ENCODE results near the gene TAF8.

TAF8 gene

GRCh38 chr6:42066156-42066675 lies 15.9 kb downstream of the TAF8 start:
- TF ChIP-seq L3MBTL2 (conservative IDR thresholded peaks at IDR 0.05) (no peak), NFRKB (IDR thresholded peaks at IDR 0.05) (no peak), BHLHE40 (IDR thresholded peaks at IDR 0.05; ENCODE audit: borderline replicate concordance) (no peak), FOXA1 (IDR thresholded peaks at IDR 0.05) (no peak)
- no peak for DNase-seq (ENCODE audit: extremely low spot score)
- CTCF ChIA-PET, result no interaction called here
- POLR2A ChIA-PET, result no interaction called here

DNA sequence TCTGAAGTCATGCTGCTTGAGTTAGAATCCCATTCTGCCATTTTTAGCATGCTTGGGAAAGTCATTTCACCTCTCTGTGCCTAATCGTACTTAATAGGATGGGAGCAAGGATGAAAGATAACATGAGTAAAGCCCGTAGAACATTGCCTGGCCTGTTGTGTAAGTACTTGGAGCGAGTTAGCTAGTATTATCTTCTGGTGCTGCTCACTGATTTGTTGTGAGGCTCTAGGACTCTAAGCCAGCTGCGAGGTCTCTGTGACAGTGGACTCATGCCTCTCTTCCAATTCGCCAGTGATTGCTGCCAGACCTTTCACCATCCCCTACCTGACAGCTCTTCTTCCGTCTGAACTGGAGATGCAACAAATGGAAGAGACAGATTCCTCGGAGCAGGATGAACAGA lies 17.8 kb downstream of the TAF8 start:
- ChIA-PET POLR2A (no interaction called here), CTCF (no interaction called here)
- no peak for DNase-seq (ENCODE audit: extremely low spot score)
- TF ChIP-seq, protein P1, sequence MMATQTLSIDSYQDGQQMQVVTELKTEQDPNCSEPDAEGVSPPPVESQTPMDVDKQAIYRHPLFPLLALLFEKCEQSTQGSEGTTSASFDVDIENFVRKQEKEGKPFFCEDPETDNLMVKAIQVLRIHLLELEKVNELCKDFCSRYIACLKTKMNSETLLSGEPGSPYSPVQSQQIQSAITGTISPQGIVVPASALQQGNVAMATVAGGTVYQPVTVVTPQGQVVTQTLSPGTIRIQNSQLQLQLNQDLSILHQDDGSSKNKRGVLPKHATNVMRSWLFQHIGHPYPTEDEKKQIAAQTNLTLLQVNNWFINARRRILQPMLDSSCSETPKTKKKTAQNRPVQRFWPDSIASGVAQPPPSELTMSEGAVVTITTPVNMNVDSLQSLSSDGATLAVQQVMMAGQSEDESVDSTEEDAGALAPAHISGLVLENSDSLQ (IDR thresholded peaks at IDR 0.05), result no peak
- TF ChIP-seq ELF4 (IDR thresholded peaks at IDR 0.05) (no peak), LEF1 (IDR thresholded peaks at IDR 0.05; ENCODE audit: borderline replicate concordance) (no peak), SUZ12 (IDR thresholded peaks at IDR 0.05) (no peak), ARNT (IDR thresholded peaks at IDR 0.05) (no peak), FOXM1 (IDR thresholded peaks at IDR 0.05; ENCODE audit: borderline replicate concordance) (no peak), FOXA1 (IDR thresholded peaks at IDR 0.05) (no peak), NFRKB (IDR thresholded peaks at IDR 0.05) (no peak), BHLHE40 (IDR thresholded peaks at IDR 0.05; ENCODE audit: borderline replicate concordance) (no peak), L3MBTL2 (conservative IDR thresholded peaks at IDR 0.05) (no peak), FOXK2 (IDR thresholded peaks at IDR 0.05) (no peak), HDGF (IDR thresholded peaks at IDR 0.05; ENCODE audit: borderline replicate concordance) (no peak), TARDBP (IDR thresholded peaks at IDR 0.05) (no peak), CTBP1 (IDR thresholded peaks at IDR 0.05; ENCODE audit: borderline replicate concordance) (no peak), SP1 (IDR thresholded peaks at IDR 0.05) (no peak)

DNA sequence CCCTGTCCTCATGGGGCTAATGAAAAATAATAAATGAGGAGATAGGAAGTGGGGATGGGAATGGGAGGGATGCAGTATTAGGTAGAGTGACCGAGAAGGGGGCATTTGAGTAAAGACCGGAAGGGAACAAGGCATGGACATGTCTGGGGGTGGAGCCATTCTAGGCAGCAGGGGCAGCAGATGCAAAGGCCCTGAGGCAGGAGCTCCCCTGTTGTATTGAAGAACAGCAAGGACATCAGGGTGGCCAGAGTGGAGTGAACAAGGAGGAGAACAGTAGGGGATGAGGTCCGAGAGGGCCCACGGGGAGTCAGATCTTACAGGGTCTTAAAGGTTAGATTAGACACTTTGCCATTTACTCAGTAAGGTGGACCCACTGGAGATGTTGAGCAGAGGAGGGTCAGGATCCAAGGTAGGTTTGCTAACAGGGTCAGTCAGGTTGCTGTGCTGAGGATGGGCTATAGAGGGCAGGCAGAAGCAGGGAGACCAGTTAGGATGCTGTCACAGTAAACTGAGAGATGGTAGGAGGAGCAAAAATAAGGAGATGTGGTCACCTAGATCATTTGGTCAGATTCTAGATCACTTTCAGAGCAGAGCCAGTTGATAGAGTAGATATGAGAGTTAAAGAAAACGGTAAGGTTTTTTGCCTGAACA lies 18.7 kb downstream of the TAF8 start:
- no peak for TF ChIP-seq FOXM1 (IDR thresholded peaks at IDR 0.05; ENCODE audit: borderline replicate concordance)
- TF ChIP-seq L3MBTL2 (conservative IDR thresholded peaks at IDR 0.05), result no peak
- no peak for TF ChIP-seq SUZ12 (IDR thresholded peaks at IDR 0.05)
- TF ChIP-seq CTBP1 (IDR thresholded peaks at IDR 0.05; ENCODE audit: borderline replicate concordance), result no peak
- POLR2A ChIA-PET, result no interaction called here
- DNase-seq (ENCODE audit: extremely low spot score), result no peak
- CTCF ChIA-PET, result no interaction called here

- CTCF ChIA-PET, result no interaction called here
- TF ChIP-seq, protein P1 (IDR thresholded peaks at IDR 0.05), result no peak
- TF ChIP-seq FOXM1 (IDR thresholded peaks at IDR 0.05; ENCODE audit: borderline replicate concordance) (no peak), LEF1 (IDR thresholded peaks at IDR 0.05; ENCODE audit: borderline replicate concordance) (no peak), BHLHE40 (IDR thresholded peaks at IDR 0.05; ENCODE audit: borderline replicate concordance) (no peak), FOXA1 (IDR thresholded peaks at IDR 0.05) (no peak), TARDBP (IDR thresholded peaks at IDR 0.05) (no peak), SP1 (IDR thresholded peaks at IDR 0.05) (no peak), SUZ12 (IDR thresholded peaks at IDR 0.05) (no peak), ZNF384 (IDR thresholded peaks at IDR 0.05) (no peak), FOXK2 (IDR thresholded peaks at IDR 0.05) (no peak), L3MBTL2 (conservative IDR thresholded peaks at IDR 0.05) (no peak), CTBP1 (IDR thresholded peaks at IDR 0.05; ENCODE audit: borderline replicate concordance) (no peak), ARNT (IDR thresholded peaks at IDR 0.05) (no peak)
- DNase-seq (ENCODE audit: extremely low spot score), result no peak
- POLR2A ChIA-PET, result no interaction called here
Measured at GRCh38 chr6:42071881-42072583, 21.7 kb downstream of the TAF8 start.

DNA sequence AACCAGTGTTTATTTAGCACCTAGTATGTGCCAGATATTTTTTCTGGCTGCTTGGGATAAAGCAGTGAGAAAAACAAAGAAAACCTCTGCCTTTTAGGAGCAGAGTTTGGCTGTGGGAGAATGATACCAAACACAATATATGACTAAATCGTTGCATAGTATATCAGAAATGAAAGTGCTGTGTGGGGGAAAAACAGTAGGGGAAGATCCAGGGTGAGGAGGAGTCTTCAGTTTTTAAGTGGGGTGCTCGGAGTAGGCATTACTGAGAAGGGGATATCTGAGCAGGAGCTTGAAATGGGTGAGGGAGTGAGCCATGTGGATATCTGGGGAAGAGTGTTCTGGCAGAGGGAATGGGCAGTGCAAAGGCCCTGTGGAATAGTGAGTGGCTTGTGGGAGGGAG lies 23.0 kb downstream of the TAF8 start:
- ChIA-PET POLR2A (no interaction called here), CTCF (interaction anchor here (0.6 to 1.8 kb wide), 4 partner anchors 10 to 365 kb away, joined by 3 to 4 read pairs (median 3); no protein-coding TSS in a partner anchor)
- DNase-seq (ENCODE audit: extremely low spot score), result no peak
- no peak for TF ChIP-seq FOXK2 (IDR thresholded peaks at IDR 0.05)
- no peak for TF ChIP-seq L3MBTL2 (conservative IDR thresholded peaks at IDR 0.05)
- TF ChIP-seq HDGF (IDR thresholded peaks at IDR 0.05; ENCODE audit: borderline replicate concordance), result no peak
- TF ChIP-seq TARDBP (IDR thresholded peaks at IDR 0.05), result no peak
- TF ChIP-seq CTBP1 (IDR thresholded peaks at IDR 0.05; ENCODE audit: borderline replicate concordance), result no peak
- TF ChIP-seq SP1 (IDR thresholded peaks at IDR 0.05), result no peak
- no peak for TF ChIP-seq NFRKB (IDR thresholded peaks at IDR 0.05)
- TF ChIP-seq, protein P1 (IDR thresholded peaks at IDR 0.05), result no peak
- no peak for TF ChIP-seq ELF4 (IDR thresholded peaks at IDR 0.05)
- TF ChIP-seq FOXM1 (IDR thresholded peaks at IDR 0.05; ENCODE audit: borderline replicate concordance), result no peak
- no peak for TF ChIP-seq ZNF384 (IDR thresholded peaks at IDR 0.05)

- DNase-seq (ENCODE audit: extremely low spot score), result peak; percentile 74
- CTCF ChIA-PET, result no interaction called here
- TF ChIP-seq ARNT (IDR thresholded peaks at IDR 0.05) (no peak), SUZ12 (IDR thresholded peaks at IDR 0.05) (no peak), FOXK2 (IDR thresholded peaks at IDR 0.05) (no peak), FOXA1 (IDR thresholded peaks at IDR 0.05) (no peak), L3MBTL2 (conservative IDR thresholded peaks at IDR 0.05) (no peak), TARDBP (IDR thresholded peaks at IDR 0.05) (no peak), LEF1 (IDR thresholded peaks at IDR 0.05; ENCODE audit: borderline replicate concordance) (no peak), CTBP1 (IDR thresholded peaks at IDR 0.05; ENCODE audit: borderline replicate concordance) (no peak), ZNF384 (IDR thresholded peaks at IDR 0.05) (no peak), ELF4 (IDR thresholded peaks at IDR 0.05) (no peak), NFRKB (IDR thresholded peaks at IDR 0.05) (no peak), SP1 (IDR thresholded peaks at IDR 0.05) (no peak), HDGF (IDR thresholded peaks at IDR 0.05; ENCODE audit: borderline replicate concordance) (no peak), FOXM1 (IDR thresholded peaks at IDR 0.05; ENCODE audit: borderline replicate concordance) (no peak), BHLHE40 (IDR thresholded peaks at IDR 0.05; ENCODE audit: borderline replicate concordance) (no peak)
- TF ChIP-seq, protein P1 (IDR thresholded peaks at IDR 0.05), result no peak
- POLR2A ChIA-PET, result no interaction called here
Measured at GRCh38 chr6:42075159-42075838, 25.0 kb downstream of the TAF8 start.
